ENCODE data around the gene RASA3.

DNA sequence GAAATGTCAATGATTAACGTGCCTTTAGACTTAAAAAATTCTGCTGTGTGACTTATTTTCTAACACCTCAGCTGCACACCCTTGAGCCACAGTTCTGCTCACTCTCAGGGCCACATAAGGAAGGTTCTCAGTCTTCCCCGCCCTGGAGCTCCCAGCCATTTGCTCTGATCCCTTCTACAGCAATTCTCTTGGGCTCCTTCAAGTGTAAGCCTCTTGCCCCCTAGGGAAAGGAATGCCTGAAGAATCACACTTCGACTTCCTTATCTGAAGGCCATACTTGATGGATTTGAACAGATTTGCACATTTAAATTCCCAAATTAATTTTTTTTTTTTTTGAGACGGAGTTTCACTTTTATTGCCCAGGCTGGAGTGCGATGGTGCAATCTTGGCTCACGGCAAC, 44.2 kb downstream of the RASA3 start:
- TF ChIP-seq, protein P1, sequence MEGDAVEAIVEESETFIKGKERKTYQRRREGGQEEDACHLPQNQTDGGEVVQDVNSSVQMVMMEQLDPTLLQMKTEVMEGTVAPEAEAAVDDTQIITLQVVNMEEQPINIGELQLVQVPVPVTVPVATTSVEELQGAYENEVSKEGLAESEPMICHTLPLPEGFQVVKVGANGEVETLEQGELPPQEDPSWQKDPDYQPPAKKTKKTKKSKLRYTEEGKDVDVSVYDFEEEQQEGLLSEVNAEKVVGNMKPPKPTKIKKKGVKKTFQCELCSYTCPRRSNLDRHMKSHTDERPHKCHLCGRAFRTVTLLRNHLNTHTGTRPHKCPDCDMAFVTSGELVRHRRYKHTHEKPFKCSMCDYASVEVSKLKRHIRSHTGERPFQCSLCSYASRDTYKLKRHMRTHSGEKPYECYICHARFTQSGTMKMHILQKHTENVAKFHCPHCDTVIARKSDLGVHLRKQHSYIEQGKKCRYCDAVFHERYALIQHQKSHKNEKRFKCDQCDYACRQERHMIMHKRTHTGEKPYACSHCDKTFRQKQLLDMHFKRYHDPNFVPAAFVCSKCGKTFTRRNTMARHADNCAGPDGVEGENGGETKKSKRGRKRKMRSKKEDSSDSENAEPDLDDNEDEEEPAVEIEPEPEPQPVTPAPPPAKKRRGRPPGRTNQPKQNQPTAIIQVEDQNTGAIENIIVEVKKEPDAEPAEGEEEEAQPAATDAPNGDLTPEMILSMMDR (IDR thresholded peaks at IDR 0.05; ENCODE audit: low read length), result no peak
- TF ChIP-seq EZH2 (optimal IDR thresholded peaks at IDR 0.05; ENCODE audit: low read depth, low read length), result no peak
- no peak for TF ChIP-seq EZH2phosphoT487 (IDR thresholded peaks at IDR 0.05; ENCODE audit: low read length)

Measured in MM.1S (cell line).